ENCODE results near the gene COLGALT1. TPM values are rescaled to one million over a fixed set of nuclear protein-coding genes. Genes with fewer than 3 reads are reported as not detected.

COLGALT1 gene
- total RNA-seq, 1 experiment from 2014 or later, result 86.9 TPM

GRCh38 chr19:17620696-17621095 is 65.2 kb downstream of the COLGALT1 start:
- no peak for DNase-seq (ENCODE audit: low read depth)

GRCh38 chr19:17623224-17623935 is 67.9 kb downstream of the COLGALT1 start:
- DNase-seq (ENCODE audit: low read depth), result no peak

GRCh38 chr19:17624314-17624991 is 69.0 kb downstream of the COLGALT1 start:
- DNase-seq (ENCODE audit: low read depth), result no peak

GRCh38 chr19:17625043-17625442 is 69.6 kb downstream of the COLGALT1 start:
- no peak for DNase-seq (ENCODE audit: low read depth)

DNA sequence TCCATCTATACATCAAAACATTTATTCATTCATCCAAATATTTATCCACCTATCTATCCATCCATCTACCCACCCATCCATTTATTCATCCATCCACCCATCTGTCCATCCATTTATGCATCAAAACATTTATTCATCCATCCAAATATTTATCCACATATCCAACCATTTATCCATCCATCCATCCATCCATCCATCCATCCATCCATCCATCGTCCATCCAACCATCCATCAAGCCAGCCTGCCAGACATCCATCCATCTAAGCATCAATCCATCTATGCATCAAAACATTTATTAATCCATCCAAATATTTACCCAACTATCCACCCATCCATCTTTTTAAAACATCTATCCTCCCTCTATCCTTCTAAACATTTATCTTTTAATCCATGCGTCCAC is 70.5 kb downstream of the COLGALT1 start:
- DNase-seq (ENCODE audit: low read depth), result no peak

- DNase-seq (ENCODE audit: low read depth), result no peak
These were observed 71.1 kb downstream of the COLGALT1 start for GRCh38 chr19:17626456-17627015.

DNA sequence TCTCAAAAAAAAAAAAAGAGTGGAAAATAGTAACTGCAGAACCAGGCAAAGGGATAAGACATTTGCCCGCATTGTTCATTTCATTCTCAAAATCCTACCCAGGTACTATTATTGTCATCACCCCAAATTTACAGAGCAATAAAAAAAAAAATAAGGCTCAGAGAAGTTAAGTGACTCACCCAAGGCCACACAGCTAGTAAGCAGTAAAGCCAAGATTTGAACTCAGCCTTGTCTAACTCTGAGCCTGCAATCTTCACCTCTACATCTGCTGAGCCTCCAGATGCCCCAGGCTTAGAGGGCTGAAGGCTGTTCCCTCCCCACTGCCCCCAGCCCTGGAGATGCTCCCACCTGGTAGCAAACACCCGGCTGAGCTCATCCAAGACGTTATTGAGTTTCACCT is 71.7 kb downstream of the COLGALT1 start:
- no peak for DNase-seq (ENCODE audit: low read depth)

GRCh38 chr19:17627921-17628320 is 72.5 kb downstream of the COLGALT1 start:
- no peak for DNase-seq (ENCODE audit: low read depth)

DNA sequence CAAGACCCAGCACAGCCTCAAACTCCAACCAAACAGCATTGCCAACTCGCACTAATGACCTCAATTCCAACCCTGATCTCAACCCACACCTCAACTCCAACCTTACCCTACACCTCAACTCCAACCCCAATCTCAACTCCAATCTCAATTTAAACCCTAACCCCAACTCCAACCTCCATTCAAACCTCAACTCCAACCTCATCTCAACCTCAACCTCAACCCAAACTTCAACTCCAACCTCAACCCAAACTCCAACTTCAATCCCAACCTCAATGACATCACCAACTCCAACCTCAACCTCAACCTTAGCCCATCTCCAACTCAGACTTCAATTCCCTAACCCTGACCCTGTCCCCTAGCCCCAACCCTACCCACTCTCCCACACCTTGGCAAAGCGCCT is 74.3 kb downstream of the COLGALT1 start:
- DNase-seq (ENCODE audit: low read depth), result no peak

- no peak for DNase-seq (ENCODE audit: low read depth)
These were observed 77.1 kb downstream of the COLGALT1 start for GRCh38 chr19:17632577-17632976.

Other genes starting within 250 kb of the COLGALT1 start
- 48.2 and 68.1 TPM in 2 replicates for gene MRPL34, start 249.8 kb upstream of the COLGALT1 start, total RNA-seq (2014; rRNA removed)
- gene DDA1, start 246.1 kb upstream of the COLGALT1 start, total RNA-seq (2014; rRNA removed), result 55.9 and 76.2 TPM in 2 replicates
- gene ANO8, start 220.8 kb upstream of the COLGALT1 start, total RNA-seq (2014; rRNA removed), result 2.4 and 3.3 TPM in 2 replicates
- 17.9 and 21.2 TPM in 2 replicates for gene GTPBP3, start 218.1 kb upstream of the COLGALT1 start, total RNA-seq (2014; rRNA removed)
- gene PLVAP, start 178.3 kb upstream of the COLGALT1 start, total RNA-seq (2014; rRNA removed), result not detected in 2 replicates
- gene CCDC194, start 161.5 kb upstream of the COLGALT1 start, total RNA-seq (2014; rRNA removed), result not detected in 2 replicates
- 0.69 TPM in 1 of 2 replicates, not detected in the other for gene BST2, start 150.0 kb upstream of the COLGALT1 start, total RNA-seq (2014; rRNA removed)
- gene MVB12A, start 135.6 kb upstream of the COLGALT1 start, total RNA-seq (2014; rRNA removed), result 71.7 and 75.0 TPM in 2 replicates
- gene TMEM221, start 107.0 kb upstream of the COLGALT1 start, total RNA-seq (2014; rRNA removed), result not detected in 2 replicates
- gene NXNL1, start 94.7 kb upstream of the COLGALT1 start, total RNA-seq (2014; rRNA removed), result not detected in 2 replicates
- 10.0 and 14.1 TPM in 2 replicates for gene SLC27A1, start 85.1 kb upstream of the COLGALT1 start, total RNA-seq (2014; rRNA removed)
- 87.7 and 99.5 TPM in 2 replicates for gene PGLS, start 44.0 kb upstream of the COLGALT1 start, total RNA-seq (2014; rRNA removed)
- not detected in 2 replicates for gene UNC13A, start 132.7 kb downstream of the COLGALT1 start, total RNA-seq (2014; rRNA removed)
- gene MAP1S, start 163.8 kb downstream of the COLGALT1 start, total RNA-seq (2014; rRNA removed), result 16.6 and 20.5 TPM in 2 replicates
- 0.06 and 0.80 TPM in 2 replicates for gene FCHO1, start 195.8 kb downstream of the COLGALT1 start, total RNA-seq (2014; rRNA removed)
- not detected in 2 replicates for gene B3GNT3, start 239.5 kb downstream of the COLGALT1 start, total RNA-seq (2014; rRNA removed)

Data from LHCN-M2 (cell line).